Suppressor macrophage treated with lipopolysaccharide for 1 hour (primary cell): Measurements from ENCODE around the gene ZNF326.
A peak's percentile ranks its signal among the peaks of the same experiment; 100 is the strongest.
"Not testable (repeated sequence)": the region's sequence is repeated elsewhere in the genome, so short reads cannot be mapped to it uniquely, and the experiment has no call there.

Source experiments
- DNase-seq, 3 donors: peaks; one replicate each; pipeline ENCODE4 v3.0.0-alpha.2; 2020 to 2022

Gene ZNF326

DNA sequence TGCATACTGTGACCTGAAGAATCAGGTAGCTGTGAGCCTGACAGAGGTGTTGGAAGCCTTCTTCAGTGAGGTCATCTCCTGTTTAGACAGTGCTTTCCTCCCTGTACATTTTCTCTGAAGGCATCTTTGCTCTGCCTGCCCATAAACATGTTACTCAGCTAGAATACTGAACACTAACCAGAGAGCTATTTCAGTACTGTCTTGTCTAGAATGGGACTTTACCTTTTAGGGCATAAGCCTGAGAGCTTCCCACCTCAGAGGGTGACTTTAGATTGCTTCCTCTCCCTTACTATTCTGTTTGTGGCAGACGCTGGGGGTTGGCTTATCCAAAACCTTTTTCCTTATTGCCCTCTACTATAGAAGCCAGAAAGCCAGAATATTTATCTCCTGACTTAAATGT is 23.3 kb upstream of the ZNF326 start:
- DNase-seq, result no peak

DNA sequence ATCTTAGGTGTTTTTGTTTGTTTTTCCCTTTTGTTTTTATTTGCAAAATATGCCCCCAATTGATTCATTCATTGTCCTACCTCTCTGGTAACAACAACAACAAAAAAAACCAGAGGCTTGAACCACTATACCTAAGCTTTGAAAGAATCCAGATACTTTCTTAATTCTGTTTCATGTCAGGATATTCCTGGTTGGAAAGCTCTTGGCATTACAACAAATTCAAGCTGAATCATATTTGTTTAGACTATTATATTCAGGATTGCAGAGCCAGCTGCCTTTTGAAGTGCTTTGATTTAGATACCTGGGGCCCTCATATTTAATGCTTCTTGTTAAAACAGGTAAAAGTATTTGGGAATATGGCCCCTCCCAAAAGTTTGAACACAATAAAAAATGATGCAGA is 22.9 kb upstream of the ZNF326 start:
- DNase-seq, result no peak

DNA sequence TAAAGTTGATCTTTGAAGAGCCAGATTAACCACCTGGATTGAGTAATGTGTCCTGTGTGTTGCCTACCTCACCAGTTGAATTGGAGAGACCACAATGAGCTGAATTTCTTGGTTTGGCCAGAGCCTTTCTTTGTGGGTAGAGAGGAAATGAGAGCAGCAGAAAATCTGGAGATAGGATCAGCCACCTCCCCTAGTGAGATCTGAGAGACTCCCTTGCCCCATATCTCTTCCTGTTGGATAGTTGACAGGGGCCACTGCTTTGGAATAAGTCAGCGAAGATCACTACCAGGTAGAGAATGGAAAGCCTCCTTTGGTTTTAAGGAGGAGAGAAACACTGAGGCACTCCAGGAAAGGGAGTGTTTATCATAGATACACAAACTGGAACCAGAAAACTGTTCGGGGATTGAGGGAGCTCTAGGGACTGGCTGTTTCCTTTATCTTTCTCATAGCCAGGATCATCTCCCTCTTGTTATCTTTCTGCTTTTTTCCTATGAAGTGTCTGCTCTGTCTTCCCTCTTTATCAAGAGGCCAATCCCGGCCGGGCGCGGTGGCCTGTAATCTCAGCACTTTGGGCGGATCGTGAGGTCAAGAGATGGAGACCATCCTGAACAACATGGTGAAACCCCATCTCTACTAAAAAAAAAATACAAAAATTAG is 21.3 kb upstream of the ZNF326 start:
- no peak for DNase-seq

DNA sequence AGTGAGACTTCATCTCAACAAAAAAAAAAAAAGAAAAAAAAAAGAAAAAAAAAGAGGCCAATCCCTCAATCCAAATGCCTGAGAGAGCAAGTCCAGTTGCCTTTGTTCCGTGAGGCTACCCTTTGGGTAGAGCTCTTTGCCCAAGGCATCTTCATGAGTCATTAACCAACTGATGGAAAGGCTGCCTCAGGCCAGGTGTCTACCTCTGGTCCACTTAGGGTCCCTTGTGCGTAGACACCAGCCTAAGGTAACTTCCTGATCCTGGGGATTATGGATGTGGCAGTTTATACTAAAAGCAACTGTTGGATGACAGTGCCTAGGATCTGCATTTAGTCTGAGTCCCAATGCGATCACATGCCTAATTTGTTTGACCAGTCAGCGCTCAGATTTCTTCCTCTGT is 20.7 kb upstream of the ZNF326 start:
- DNase-seq, result no peak

DNA sequence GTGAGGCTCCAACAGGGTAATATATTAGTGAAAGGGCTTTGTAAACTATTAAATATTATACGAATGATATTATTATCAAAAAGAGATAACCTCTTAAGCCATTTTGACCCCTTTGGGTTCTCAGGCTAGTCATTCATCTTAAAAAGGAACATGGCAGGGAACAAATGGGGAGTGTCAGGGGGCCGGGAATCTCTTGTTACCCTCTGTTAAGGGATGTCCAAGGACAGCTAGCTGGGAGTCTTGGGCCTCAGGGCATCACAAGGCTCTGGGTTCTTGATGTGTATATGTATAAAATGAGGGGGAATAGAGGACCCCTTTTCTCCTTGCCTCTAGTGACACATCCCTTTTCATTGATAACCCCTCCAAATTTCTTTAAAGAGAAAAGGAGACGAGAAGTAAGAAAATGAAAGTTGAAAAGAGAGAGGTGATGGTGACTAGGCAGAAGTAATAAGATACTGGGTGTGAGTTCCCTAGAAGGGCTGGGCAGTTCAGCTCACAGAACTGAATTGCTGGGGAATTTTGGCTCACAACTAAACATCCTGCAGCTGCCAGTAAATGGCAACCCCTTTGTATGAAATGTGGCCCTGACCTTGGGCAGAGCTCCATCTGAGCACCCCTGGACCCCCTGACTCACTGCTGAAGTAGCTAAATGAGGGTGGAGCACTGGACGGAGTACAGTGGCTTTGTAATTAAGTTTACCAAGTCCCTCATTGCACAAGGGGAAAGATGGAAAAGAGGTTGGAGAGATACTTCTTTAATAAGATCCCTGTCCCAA is 20.0 kb upstream of the ZNF326 start:
- peak; percentile 39 to 72 (median 52) for DNase-seq

DNA sequence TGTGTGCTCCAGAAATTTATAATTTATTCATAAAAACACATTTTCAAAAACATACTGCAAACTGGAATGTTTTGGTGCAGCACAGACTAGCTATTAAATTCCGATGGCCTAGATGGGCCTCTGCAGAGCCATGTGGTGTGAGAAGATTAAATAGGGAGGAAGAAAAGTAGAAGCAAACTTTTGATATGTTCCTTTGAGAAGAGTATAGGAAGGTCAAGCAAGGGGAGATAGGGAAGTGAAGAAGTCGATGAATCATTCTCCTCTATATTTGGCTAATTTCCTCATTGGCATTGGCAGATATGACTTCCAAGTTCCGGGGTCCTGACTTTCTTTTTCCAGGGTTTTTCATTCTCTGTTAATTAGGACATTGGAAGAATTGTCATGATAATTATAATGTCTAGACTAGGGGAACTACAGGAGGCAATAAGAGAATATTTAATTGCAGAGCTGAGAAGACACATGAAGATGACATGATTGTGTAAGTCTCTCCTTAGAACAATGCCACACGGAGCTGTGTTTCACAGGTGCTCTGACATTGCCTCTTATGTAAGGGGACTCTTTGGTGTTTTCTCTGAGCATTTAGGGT is 19.3 kb upstream of the ZNF326 start:
- DNase-seq, result peak; percentile 59 to 80 (median 65)

DNA sequence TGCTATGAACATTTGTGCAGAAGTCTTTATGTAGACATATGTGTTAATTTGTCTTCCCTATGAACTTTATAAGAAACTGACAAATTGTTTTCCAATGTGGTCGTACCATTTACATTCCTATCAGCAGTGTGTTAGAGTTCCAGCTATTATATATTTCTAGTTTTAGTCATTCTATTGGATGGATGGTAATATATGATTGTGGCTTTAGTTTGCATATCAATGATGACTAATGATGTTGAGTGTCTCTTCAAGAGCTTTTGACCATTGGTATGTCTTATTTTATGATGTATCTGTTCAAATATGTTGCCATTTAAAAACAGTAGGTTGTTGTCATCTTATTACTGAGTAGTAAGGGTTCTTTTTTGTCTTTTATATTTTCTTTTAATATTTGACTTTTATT is 16.2 kb upstream of the ZNF326 start:
- DNase-seq, result no peak

DNA sequence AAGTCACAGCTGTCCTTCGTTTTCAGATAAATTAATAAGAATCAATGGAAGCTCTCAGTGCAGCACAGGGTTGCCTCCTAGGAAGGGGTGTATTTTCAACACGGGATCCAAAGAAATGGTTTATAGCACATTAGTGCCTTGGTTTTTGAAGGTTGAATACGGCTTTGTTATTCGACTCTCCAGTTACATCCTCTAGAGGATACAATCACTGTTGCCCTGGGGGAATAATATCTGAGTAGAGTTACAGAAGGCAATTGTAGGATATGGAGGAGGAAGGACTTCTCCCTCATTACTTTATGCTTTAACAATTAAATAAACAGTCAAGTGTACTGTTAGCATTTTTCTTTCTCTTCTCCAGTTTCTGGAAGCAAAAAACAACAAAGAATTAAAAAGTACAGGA is 14.3 kb upstream of the ZNF326 start:
- no peak for DNase-seq

DNA sequence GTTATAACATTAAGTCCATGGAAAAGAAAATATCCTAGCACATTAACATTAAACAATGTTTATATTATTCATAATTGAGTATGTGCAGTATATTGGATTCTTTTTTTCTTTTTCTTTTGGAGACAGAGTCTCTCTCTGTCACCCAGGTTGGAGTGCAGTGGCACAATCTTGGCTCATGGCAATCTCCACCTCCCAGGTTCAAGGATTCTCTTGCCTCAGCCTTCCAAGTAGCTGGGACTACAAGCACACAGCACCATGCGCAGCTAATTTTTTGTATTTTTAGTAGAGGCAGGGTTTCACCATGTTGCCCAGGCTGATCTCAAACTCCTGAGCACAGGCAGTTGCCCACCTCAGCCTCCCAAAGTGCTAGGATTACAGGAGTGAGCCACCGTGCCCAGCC is 12.1 kb upstream of the ZNF326 start:
- DNase-seq, result not testable (repeated sequence)

DNA sequence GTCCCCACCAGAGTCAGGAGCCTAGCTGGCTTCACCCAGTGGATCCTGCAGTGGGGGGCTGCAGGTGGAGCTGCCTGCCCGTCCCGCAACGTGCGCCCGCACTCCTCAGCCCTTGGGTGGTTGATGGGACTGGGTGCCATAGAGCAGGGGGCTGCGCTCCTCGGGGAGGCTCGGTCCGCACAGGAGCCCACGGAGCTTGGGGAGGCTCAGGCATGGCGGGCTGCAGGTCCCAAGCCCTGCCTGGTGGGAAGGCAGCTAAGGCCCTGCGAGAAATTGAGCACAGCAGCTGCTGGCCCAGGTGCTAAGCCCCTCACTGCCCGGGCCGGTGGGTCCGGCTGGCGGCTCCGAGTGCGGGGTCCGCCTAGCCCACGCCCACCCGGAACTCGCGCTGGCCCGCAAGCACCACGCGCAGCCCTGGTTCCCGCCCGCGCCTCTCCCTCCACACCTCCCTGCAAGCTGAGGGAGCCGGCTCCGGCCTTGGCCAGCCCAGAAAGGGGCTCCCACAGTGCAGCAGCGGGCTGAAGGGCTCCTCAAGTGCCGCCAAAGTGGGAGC is 10.3 kb upstream of the ZNF326 start:
- not testable (repeated sequence) for DNase-seq

DNA sequence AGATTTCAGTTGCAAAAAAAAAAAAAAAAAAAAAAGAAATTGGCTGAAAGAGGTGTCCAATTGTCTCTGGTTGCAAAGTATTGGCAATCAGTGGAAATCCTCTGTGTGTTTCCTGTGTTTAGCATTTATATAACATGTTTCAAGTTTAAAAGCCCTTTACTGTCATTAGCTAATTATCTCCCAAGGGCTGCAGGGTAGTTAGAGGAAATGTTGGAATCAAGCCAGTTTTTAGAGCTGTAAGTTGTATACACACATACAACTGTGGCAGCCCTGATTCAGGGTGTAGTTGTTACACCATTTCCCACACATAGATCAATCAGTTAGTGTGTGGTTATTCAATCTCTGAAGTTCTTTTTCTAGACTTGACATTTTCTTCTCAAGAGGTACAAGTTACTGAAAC is 8.9 kb upstream of the ZNF326 start:
- DNase-seq, result no peak

DNA sequence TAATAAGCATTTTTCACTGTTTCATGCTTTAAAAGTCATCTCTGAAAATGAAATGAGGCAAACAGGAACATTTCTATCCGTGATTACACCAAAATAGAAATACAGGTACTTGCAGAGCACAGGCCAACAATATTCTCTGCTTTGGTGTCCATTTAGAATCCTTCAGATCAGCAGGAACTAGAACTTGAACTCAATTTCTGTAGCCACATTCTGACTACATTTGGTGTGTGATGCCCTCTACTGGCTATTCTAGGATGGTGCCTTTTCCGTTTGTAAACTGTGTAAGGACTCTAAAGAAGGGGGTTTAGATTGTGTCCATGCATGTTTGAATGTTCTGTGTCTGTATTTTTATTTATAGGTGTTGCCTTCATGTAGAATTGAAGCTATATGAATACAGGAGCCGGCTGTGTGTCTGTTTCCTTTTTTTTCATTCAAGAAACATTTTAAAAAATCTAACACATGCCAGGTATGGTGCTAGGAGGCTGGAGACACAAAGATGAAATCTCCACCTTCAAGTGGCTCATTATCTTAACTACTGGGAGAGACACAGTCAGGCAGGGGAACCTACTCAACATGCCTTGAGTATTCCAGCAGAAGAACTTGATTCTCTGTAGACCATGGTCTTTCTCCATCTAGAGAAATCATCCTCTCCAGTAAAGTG is 7.6 kb upstream of the ZNF326 start:
- DNase-seq, result peak; percentile 75 to 88 (median 88)

DNA sequence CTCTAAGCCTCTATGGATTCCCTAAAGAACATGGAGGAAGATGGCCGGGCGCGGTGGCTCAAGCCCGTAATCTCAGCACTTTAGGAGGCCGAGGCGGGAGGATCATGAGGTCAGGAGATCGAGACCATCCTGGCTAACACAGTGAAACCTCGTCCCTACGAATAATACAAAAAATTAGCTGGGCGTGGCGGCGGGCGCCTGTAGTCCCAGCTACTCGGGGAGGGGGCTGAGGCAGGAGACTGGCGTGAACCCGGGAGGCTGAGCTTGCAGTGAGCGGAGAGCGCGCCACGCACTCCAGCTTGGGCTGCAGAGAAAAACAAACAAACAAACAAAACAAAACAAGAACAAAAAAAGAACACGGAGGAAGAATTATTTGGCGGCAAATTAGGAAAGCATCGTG is 5.8 kb upstream of the ZNF326 start:
- no peak for DNase-seq

DNA sequence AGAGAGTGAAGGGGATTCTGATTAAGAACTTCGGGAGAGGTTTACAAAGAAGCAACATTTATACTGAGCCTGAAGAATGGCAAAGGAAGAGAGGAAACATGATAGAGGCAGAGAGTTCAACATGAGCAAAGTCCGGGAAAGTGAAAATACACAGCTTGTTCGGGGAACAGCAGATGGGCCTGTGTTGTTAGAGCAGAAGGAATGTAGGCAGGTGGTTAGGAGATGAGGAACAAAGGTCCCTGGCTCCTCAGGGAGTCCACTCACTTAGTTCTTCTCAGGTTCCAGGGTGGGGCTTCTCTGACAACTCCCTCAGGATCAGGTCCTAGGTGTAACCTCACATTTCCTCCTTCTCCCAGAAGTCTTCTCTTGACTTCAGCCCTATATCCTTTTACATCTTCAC is 5.1 kb upstream of the ZNF326 start:
- no peak for DNase-seq

DNA sequence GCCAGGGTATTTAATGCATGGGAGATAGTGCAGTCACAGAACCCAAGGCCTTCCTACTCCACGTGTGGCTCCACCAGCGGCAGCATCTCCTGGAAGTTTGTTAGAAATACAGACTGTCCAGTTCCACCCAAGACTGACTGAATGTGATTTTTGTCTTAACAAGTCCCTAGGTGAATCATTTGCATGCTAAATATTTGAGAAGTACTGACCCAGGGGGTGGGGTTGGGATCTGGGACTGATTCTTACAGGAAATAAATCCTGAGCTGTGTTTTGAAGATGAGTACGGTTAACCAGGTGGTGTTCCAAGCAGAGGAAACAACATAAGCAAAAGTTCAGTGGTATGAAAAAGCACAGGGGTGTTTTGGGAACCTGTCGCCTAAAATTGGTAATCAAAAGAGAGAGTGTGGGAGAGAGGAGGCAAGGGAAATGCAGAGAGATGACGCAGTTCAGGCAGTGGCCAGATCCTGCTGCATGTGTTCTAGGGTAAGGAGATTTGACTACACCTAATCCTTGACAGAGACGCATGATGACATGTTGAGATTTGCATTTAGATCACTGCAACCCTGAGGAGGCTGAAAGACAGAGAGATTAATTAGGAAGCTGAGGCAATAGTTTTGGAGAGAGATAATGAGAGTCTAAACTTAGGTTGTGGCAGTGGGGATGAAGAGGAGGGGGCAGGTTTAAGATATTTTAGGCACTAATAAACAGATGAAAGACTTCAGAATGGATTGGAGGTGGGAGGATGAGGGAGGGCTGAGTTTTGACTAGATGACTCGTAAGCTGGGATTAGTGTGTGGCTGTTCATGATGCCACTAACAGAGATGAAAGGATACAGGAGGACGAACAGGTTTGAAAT is 3.7 kb upstream of the ZNF326 start:
- DNase-seq, result no peak

DNA sequence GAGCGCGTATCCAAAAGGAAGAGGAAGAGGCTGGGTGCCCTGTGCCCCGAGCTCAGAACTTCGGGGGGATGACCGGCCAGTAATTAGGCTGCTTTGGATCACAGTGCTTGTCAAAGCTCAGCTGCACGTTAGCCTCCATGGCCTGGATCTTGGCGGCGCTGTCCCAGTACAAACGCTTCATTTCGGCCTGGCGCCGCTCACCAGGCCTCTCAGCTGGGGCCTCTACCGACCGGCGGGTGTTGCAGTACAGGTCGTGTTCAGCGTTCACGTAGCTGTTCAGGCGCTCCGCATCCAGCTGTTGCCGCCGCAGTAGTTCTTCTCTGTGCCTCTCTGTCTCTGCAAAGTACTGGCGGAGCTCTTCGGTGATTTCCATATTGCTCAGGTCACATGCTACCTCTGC is 1.4 kb upstream of the ZNF326 start:
- DNase-seq, result no peak

DNA sequence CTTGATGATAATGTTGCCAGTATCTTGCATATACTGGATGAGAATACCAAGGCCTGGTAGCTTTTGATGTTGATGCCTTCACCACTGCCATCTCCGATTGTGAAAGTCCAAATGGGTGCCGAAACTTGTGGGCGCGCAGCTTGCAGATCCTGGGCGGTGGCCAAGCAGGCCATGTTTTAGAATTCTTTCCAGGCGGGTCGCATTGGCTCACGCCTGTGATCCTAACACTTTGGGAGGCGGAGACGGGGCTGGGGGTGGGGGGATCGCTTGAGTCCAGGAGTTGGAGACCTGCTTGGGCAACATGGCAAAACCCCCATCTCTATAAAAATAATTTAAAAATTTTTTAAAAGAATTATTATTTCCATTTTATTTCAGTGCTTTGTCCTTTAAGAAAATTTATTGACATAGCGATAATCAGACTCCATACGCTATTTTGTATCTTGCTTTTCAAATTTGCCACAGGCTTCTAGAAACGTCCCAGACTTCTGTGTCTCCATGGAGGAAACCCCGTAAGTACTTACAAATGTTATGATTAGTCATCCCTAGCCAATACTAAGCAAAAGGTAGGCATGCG is 592 bp upstream of the ZNF326 start:
- no peak for DNase-seq

DNA sequence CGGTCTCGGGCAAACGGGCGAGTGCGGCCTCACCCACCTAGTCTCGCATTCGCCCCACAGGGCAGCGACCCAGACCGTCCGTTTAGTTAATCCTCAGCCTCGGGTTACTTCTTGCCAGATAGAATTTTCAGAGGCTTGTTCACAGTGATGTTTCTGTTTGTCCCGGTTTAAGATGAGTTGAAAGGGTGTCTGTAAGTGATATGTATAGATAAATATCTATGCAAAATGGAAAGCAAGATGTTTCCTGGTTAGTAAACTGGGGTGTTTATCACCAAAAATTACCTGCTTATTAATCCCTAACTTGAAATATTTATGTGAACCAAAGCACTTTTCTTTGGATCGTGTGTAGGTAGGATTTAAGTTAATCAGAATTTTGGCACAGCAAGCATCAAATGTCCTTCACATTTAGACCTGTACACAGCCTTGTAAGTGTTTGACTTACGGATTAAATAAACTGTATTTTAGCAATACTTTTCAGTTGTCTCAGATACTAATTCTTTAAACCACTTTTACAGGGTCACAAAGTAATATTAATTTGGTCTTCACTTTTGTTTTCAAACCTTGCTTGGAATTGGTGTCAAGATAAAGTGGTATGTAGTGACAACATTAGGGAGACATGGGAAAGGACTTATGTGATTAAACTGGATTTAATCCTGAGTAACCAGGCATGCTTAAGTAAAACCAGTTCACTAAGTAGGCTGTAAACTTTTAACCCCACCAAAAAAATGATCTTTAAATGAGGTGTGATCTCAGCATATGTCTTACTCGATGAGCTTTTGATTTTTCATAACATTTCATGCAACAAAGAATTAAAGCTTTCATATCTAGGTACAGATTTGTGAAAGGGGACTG is 914 bp downstream of the ZNF326 start:
- DNase-seq, result no peak

DNA sequence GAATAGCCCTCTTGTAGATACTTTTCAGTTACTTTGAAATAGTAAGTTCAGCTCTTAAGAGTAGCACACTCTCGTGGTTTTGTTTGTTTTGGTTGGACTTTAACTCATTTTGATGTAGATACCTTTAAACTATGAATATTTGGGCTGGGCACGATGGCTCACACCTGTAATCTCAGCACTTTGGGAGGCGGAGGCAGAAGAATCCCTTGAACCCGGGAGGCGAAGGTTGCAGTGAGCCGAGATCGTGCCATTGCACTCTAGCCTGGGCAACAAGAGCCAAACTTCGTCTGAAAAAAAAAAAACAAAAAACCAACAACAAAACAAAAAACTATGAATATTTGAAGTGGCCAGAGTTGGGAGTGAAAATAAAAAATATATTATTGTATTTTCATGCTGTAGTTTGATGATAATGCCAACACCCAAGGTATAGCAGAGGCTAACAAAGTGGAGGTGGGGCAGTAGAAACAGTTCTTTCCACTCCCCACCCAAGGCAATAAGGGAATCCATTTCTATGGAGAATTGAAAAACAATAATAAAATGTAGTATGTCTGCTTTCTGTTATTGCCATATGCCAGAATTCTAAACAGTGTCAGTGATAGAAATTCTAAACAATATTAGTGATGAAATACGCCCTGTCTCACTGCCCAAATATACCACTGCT is 1.7 kb downstream of the ZNF326 start:
- no peak for DNase-seq

DNA sequence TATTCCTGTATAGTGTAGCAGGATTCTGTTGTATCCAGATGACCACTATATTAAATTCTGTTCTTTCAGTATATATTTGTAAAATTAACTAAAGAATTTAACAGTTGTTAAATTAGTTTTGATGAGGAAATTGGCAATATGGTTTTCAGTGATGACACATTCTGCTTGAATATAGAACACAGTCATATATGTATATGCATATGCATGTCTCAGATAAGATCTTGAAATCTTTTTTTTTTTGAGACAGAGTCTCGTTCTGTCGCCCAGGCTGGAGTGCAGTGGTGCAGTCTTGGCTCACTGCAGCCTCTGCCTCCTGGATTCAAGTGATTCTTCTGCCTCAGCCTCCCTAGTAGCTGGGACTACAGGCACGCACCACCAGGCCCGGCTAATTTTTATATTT is 2.2 kb downstream of the ZNF326 start:
- DNase-seq, result not testable (repeated sequence)

DNA sequence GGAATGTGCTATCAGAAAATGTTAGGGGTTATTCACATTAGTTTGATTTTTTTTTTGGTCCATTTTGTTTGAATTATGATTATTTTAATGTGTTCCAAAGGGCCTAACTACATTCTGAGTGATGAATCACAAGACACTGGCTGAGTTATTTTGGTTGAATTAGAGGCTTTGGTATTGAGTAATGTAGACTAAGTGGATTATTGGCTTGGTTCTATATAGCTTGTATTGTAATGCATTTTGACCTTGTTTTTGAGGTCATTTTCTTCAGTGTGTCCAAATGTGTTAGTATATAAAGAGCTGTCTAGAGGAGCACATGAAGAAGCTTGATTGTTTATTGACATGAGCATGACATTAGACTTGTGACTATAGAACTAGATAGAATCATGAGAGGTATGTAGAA is 3.4 kb downstream of the ZNF326 start:
- DNase-seq, result no peak
